Esophagus muscularis mucosa (tissue), 4 donors: Measurements from ENCODE around the gene TMEM198. TPM values are rescaled to one million over a fixed set of nuclear protein-coding genes. Genes with fewer than 3 reads are reported as not detected.

Experiments
- DNase-seq: peaks from one replicate; pipeline ENCODE4 v3.0.0-alpha.2; 2017; ENCODE audit errors: extremely low spot score
- H3K27ac ChIP-seq, 4 donors: fragments of 200-600 bp; sonication (generic); replicated peaks in 1 of 4; 1 replicate in 3 of 4; 2 replicates in 1 of 4; pipeline ENCODE4 v1.5.1; 2016 to 2019; ENCODE audit warnings: mild to moderate bottlenecking in 1 of 4
- H3K27me3 ChIP-seq, 4 donors: fragments of 200-600 bp; sonication (generic); one replicate each; pipeline versions ENCODE4 v1.5.1 to v1.6.0; 2016 to 2019
- H3K36me3 ChIP-seq, 4 donors: fragments of 200-600 bp; sonication (generic); one replicate each; pipeline ENCODE4 v1.5.1; 2016 to 2019
- H3K4me1 ChIP-seq, 4 donors: fragments of 200-600 bp; sonication (generic); one replicate each; pipeline ENCODE4 v1.5.1; 2016 to 2019
- H3K4me3 ChIP-seq, 4 donors: fragments of 200-600 bp; sonication (generic); 1 replicate in 2 of 4; 2 replicates in 2 of 4; pipeline ENCODE4 v1.5.1; 2016 to 2019; ENCODE audit warnings: mild to moderate bottlenecking in 4 of 4, moderate library complexity in 1 of 4
- H3K9me3 ChIP-seq, 4 donors: fragments of 200-600 bp; sonication (generic); 1 replicate in 3 of 4; 2 replicates in 1 of 4; pipeline ENCODE4 v1.5.1; 2016 to 2019
- CTCF ChIP-seq, 3 experiments: fragments of 200-600 bp in 2 of 3; fragments of 450-650 bp in 1 of 3; sonication (generic) in 2 of 3; IDR thresholded peaks; one replicate each; pipeline ENCODE4 v1.5.1; 2017 to 2019; ENCODE audit warnings: antibody characterized with exemption in 3 of 3, mild to moderate bottlenecking in 2 of 3, moderate library complexity in 1 of 3
- EP300 ChIP-seq: sonication (generic); formaldehyde crosslinking; IDR thresholded peaks from one replicate; pipeline ENCODE4 v1.6.1; 2017; ENCODE audit warnings: antibody characterized with exemption
- POLR2A ChIP-seq: fragments of 450-650 bp; IDR thresholded peaks from one replicate; pipeline ENCODE4 v1.6.1; 2017; ENCODE audit warnings: antibody characterized with exemption, moderate library complexity, mild to moderate bottlenecking, low read depth
- POLR2AphosphoS5 ChIP-seq, 2 donors: sonication (generic); formaldehyde crosslinking; IDR thresholded peaks; one replicate each; pipeline ENCODE4 v1.6.1; 2017; ENCODE audit warnings: antibody characterized with exemption in 2 of 2
- WGBS: methylation state at CpG from one replicate; pipeline ENCODE4 v1.1.5; 2018; 5-methylcytosine and 5-hydroxymethylcytosine counted together
- intact Hi-C: fragments of 100-400 bp; cut with DNase I; formaldehyde crosslinking; loops from one replicate; pipeline ENCODE4 v1.15.1; 2023
- total RNA-seq, 4 donors: library from RNA; depleted of rRNA; stranded (reverse); fragments of >200 nt; gene quantifications; one replicate each; pipeline versions ENCODE4 v1.1.0 to v1.2.1, GENCODE V29; 2016

TMEM198 gene
- total RNA-seq, 4 donors from 2014 or later, result 3.7 to 4.7 (median 4.2) TPM

DNA sequence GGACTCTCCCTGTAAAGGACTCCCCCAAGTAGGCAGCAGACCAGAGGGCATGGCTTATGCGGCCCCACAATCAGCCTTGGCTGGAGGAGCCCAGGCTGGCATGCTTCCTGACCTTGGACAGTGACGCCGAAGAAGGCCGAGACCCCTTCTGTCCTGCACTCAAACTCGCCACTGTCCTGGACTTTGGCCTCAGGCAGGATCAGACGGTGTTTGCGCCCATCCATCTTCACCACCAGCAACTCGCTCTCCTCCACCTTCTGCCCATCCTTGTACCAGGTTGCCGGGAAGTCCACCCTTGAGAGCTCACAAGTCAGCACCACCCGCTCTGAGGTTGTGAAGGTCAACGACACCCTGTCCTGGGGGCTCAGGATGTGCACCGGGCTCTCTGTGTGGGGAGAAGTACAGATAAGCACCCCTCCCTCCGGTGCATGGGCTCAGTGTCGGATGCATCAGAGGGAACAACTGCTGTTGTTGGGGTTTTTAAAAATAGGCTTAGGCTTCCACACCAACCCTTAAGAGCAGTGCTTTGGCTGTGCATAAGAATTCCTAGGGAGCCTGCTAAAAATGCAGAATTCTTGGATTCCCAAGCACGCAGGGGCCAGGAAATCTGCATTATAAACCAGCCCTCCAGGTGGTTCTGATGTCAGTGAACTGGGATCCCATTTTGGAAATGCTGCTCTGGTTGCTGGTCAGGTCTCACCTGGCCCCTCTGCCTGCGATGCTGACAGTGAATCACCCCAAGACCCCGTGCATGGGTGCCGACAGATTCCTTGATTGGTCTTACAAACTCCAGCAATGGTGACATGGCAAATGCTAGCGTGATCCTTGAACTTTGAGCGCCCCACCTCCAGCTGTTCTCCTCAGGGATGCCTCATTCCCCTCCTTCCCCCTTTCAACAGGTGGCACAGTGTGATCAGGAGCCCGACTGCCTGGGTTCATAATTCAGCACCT is 21.6 kb downstream of the TMEM198 start:
- no peaks in the 10 kb centered on the region for H3K9me3 ChIP-seq
- peaks cover 0 to 66% (median 48%) of the 10 kb centered on the region in 4 donors for H3K36me3 ChIP-seq
- peaks cover 7 to 12% (median 10%) of the 10 kb centered on the region in 4 donors for H3K4me1 ChIP-seq
- no peak overlapping the region for H3K4me3 ChIP-seq
- H3K27ac ChIP-seq, result no peak overlapping the region
- no peak for TF ChIP-seq EP300
- no peak for TF ChIP-seq CTCF (IDR thresholded peaks at IDR 0.05)
- TF ChIP-seq POLR2AphosphoS5 (IDR thresholded peaks at IDR 0.05), result no peak
- TF ChIP-seq POLR2A, result no peak
- no peak for DNase-seq
- 90% methylated on average over 17 of the region's 21 CpGs for WGBS
- no peaks in the 10 kb centered on the region for H3K27me3 ChIP-seq
- intact Hi-C loops, result no loop called here

- H3K27me3 ChIP-seq, result no peaks in the 10 kb centered on the region
- TF ChIP-seq CTCF (IDR thresholded peaks at IDR 0.05) (no peak), EP300 (no peak), POLR2AphosphoS5 (IDR thresholded peaks at IDR 0.05) (no peak), POLR2A (no peak)
- no peak overlapping the region for H3K27ac ChIP-seq
- DNase-seq, result no peak
- intact Hi-C loops, result no loop called here
- H3K4me1 ChIP-seq, result peaks cover 7 to 14% (median 11%) of the 10 kb centered on the region in 4 donors
- no peaks in the 10 kb centered on the region for H3K9me3 ChIP-seq
- 94% methylated on average over 11 of the region's 11 CpGs for WGBS
- peaks cover 0 to 63% (median 44%) of the 10 kb centered on the region in 4 donors for H3K36me3 ChIP-seq
- H3K4me3 ChIP-seq, result no peak overlapping the region
Measured at GRCh38 chr2:219566640-219567039, 22.8 kb downstream of the TMEM198 start.

GRCh38 chr2:219567131-219567530 is 23.3 kb downstream of the TMEM198 start:
- H3K4me1 ChIP-seq, result peaks cover 12 to 19% (median 15%) of the 10 kb centered on the region in 4 donors
- H3K36me3 ChIP-seq, result peaks cover 0 to 58% (median 39%) of the 10 kb centered on the region in 4 donors
- H3K9me3 ChIP-seq, result no peaks in the 10 kb centered on the region
- H3K4me3 ChIP-seq, result no peak overlapping the region
- DNase-seq, result no peak
- 94% methylated on average over 17 of the region's 18 CpGs for WGBS
- no peaks in the 10 kb centered on the region for H3K27me3 ChIP-seq
- no peak for TF ChIP-seq POLR2A
- TF ChIP-seq CTCF (IDR thresholded peaks at IDR 0.05), result no peak
- TF ChIP-seq POLR2AphosphoS5 (IDR thresholded peaks at IDR 0.05), result no peak
- no peak for TF ChIP-seq EP300
- intact Hi-C loops, result no loop called here
- no peak overlapping the region for H3K27ac ChIP-seq

GRCh38 chr2:219567791-219568361 is 24.0 kb downstream of the TMEM198 start:
- Histone ChIP-seq H3K27ac (no peak overlapping the region), H3K27me3 (no peaks in the 10 kb centered on the region), H3K4me3 (no peak overlapping the region), H3K9me3 (no peaks in the 10 kb centered on the region), H3K4me1 (peaks cover 15 to 20% (median 16%) of the 10 kb centered on the region in 4 donors), H3K36me3 (peaks cover 0 to 50% (median 32%) of the 10 kb centered on the region in 4 donors)
- no peak for DNase-seq
- 90% methylated on average over 31 of the region's 35 CpGs for WGBS
- no peak for TF ChIP-seq POLR2A
- no peak for TF ChIP-seq CTCF (IDR thresholded peaks at IDR 0.05)
- TF ChIP-seq POLR2AphosphoS5 (IDR thresholded peaks at IDR 0.05), result no peak
- TF ChIP-seq EP300, result no peak
- intact Hi-C loops, result no loop called here
